ENCODE results near the gene LAMTOR1.

Gene LAMTOR1

DNA sequence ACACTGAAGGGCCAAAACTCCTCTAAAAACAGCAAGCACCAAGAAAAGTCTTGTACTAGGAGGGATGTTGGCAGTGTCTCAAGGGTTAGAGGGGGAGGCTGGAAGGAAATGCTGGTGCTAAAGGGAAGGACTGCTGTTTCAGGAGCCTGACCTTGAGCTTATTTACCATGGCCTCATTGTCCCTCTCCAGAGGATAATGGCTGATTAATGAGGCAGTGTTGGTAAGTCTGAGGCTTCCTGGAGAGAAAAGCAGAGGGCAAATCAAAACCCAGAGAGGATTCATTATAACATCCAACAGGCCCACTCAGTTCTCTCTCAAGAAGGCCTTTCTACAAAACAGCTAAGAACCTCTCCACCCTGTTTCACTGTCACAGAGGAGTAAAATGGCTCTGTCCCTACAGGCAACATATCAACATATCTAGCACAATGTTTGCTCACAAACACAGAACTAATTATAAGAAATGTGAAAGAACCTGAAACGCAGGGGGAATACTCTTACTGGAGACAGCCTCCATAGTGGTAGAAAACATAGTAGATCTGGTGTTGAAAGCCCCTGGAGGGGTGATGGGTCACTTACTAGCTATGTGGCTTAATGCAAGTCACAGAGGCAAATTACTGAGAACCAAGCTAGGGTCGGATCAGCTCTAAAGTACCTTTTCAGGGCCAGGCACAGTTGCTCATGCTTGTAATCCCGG, 54.2 kb downstream of the LAMTOR1 start:
- DNase-seq (ENCODE audit: low read depth): no peak
- no peak overlapping the region for H3K4me3 ChIP-seq (ENCODE audit: low read depth, low read length)

All from skeletal muscle cell (primary cell).